ENCODE measurements around the gene MMP10. TPM values are rescaled to one million over a fixed set of nuclear protein-coding genes. Genes with fewer than 3 reads are reported as not detected.

The MMP10 gene
- polyA plus RNA-seq, 1 donor from 2014 or later = not detected

- no peaks in the 10 kb centered on the region for H3F3A ChIP-seq (ENCODE audit: insufficient read depth, low read length, poor library complexity, severe bottlenecking)
- no peak overlapping the region for H2AFZ ChIP-seq (ENCODE audit: low read depth, low read length)
- no peak for TF ChIP-seq MXI1 (conservative IDR thresholded peaks at IDR 0.05; ENCODE audit: poor library complexity, severe bottlenecking)
- no peak for TF ChIP-seq RAD21 (conservative IDR thresholded peaks at IDR 0.05)
- no peak for TF ChIP-seq SMC3 (conservative IDR thresholded peaks at IDR 0.05; ENCODE audit: poor library complexity)
- no peak for TF ChIP-seq REST (IDR thresholded peaks at IDR 0.05; ENCODE audit: borderline replicate concordance)
- no peak for TF ChIP-seq POLR2AphosphoS5 (IDR thresholded peaks at IDR 0.05)
- TF ChIP-seq TAF1 (IDR thresholded peaks at IDR 0.05; ENCODE audit: low read depth) = no peak
- TF ChIP-seq, protein P1, sequence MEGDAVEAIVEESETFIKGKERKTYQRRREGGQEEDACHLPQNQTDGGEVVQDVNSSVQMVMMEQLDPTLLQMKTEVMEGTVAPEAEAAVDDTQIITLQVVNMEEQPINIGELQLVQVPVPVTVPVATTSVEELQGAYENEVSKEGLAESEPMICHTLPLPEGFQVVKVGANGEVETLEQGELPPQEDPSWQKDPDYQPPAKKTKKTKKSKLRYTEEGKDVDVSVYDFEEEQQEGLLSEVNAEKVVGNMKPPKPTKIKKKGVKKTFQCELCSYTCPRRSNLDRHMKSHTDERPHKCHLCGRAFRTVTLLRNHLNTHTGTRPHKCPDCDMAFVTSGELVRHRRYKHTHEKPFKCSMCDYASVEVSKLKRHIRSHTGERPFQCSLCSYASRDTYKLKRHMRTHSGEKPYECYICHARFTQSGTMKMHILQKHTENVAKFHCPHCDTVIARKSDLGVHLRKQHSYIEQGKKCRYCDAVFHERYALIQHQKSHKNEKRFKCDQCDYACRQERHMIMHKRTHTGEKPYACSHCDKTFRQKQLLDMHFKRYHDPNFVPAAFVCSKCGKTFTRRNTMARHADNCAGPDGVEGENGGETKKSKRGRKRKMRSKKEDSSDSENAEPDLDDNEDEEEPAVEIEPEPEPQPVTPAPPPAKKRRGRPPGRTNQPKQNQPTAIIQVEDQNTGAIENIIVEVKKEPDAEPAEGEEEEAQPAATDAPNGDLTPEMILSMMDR (IDR thresholded peaks at IDR 0.05; ENCODE audit: poor library complexity, severe bottlenecking) = no peak
- TF ChIP-seq EP300 (conservative IDR thresholded peaks at IDR 0.05; ENCODE audit: poor library complexity, severe bottlenecking) = no peak
- no peak for TF ChIP-seq EZH2 (IDR thresholded peaks at IDR 0.05; ENCODE audit: borderline replicate concordance, insufficient read depth, low read length, poor library complexity, severe bottlenecking)
- H3K36me3 ChIP-seq (ENCODE audit: insufficient read depth, low read length) = no peaks in the 10 kb centered on the region
- H3K27ac ChIP-seq (ENCODE audit: low read length) = no peak overlapping the region
- no peaks in the 10 kb centered on the region for H4K20me1 ChIP-seq (ENCODE audit: insufficient read depth)
- no peaks in the 10 kb centered on the region for H3K79me2 ChIP-seq (replicated peaks; ENCODE audit: insufficient read depth, low read length)
- H3K9me2 ChIP-seq (ENCODE audit: insufficient read depth, low read length) = no peaks in the 10 kb centered on the region
- H3K9me3 ChIP-seq (ENCODE audit: low read length) = no peaks in the 10 kb centered on the region
- H3K27me3 ChIP-seq (ENCODE audit: insufficient read depth, low read depth, low read length) = no peaks in the 10 kb centered on the region
- H3K4me3 ChIP-seq (ENCODE audit: low read length) = no peak overlapping the region
- H3K9ac ChIP-seq (ENCODE audit: low read length) = no peak overlapping the region
- H3K4me2 ChIP-seq (ENCODE audit: low read length) = no peak overlapping the region
Observed at GRCh38 chr11:102813484-102813883, 33.1 kb upstream of the MMP10 start.

- H3K9ac ChIP-seq (ENCODE audit: low read length) = no peak overlapping the region
Observed at GRCh38 chr11:102812188-102812587, 31.8 kb upstream of the MMP10 start.

More at GRCh38 chr11:102812188-102812587, 31.8 kb upstream of the MMP10 start:
- no peaks in the 10 kb centered on the region for H3K36me3 ChIP-seq (ENCODE audit: insufficient read depth, low read length)
- no peaks in the 10 kb centered on the region for H3K79me2 ChIP-seq (replicated peaks; ENCODE audit: insufficient read depth, low read length)
- H3K27me3 ChIP-seq (ENCODE audit: insufficient read depth, low read depth, low read length) = no peaks in the 10 kb centered on the region
- H3F3A ChIP-seq (ENCODE audit: insufficient read depth, low read length, poor library complexity, severe bottlenecking) = no peaks in the 10 kb centered on the region
- no peaks in the 10 kb centered on the region for H4K20me1 ChIP-seq (ENCODE audit: insufficient read depth)
- no peaks in the 10 kb centered on the region for H3K9me3 ChIP-seq (ENCODE audit: low read length)
- no peak overlapping the region for H3K4me3 ChIP-seq (ENCODE audit: low read length)
- no peak overlapping the region for H3K4me2 ChIP-seq (ENCODE audit: low read length)
- H3K9me2 ChIP-seq (ENCODE audit: insufficient read depth, low read length) = no peaks in the 10 kb centered on the region
- TF ChIP-seq RAD21 (conservative IDR thresholded peaks at IDR 0.05) (no peak), REST (IDR thresholded peaks at IDR 0.05; ENCODE audit: borderline replicate concordance) (no peak), POLR2AphosphoS5 (IDR thresholded peaks at IDR 0.05) (no peak), EZH2 (IDR thresholded peaks at IDR 0.05; ENCODE audit: borderline replicate concordance, insufficient read depth, low read length, poor library complexity, severe bottlenecking) (no peak), MXI1 (conservative IDR thresholded peaks at IDR 0.05; ENCODE audit: poor library complexity, severe bottlenecking) (no peak), TAF1 (IDR thresholded peaks at IDR 0.05; ENCODE audit: low read depth) (no peak), SMC3 (conservative IDR thresholded peaks at IDR 0.05; ENCODE audit: poor library complexity) (no peak), EP300 (conservative IDR thresholded peaks at IDR 0.05; ENCODE audit: poor library complexity, severe bottlenecking) (no peak)
- TF ChIP-seq, protein P1 (IDR thresholded peaks at IDR 0.05; ENCODE audit: poor library complexity, severe bottlenecking) = no peak
- H2AFZ ChIP-seq (ENCODE audit: low read depth, low read length) = no peak overlapping the region
- H3K27ac ChIP-seq (ENCODE audit: low read length) = no peak overlapping the region

Measured in neural cell (in vitro differentiated cells).